Activated naive CD4-positive, alpha-beta T cell treated with anti-CD3 and anti-CD28 coated beads for 36 hours (primary cell): ENCODE results near the gene CEACAM3. TPM values are rescaled to one million over a fixed set of nuclear protein-coding genes. Genes with fewer than 3 reads are reported as not detected.
"Not testable (repeated sequence)": the region's sequence is repeated elsewhere in the genome, so short reads cannot be mapped to it uniquely, and the experiment has no call there.

Experiments used
- CTCF ChIA-PET: fragments of 350-600 bp; sonication (Branson Sonifier 250); formaldehyde crosslinking; loops from one replicate; lab custom pipeline; 2021; ENCODE audit warnings: antibody characterized with exemption; lab: Charles Lee
- DNase-seq: peaks from one replicate; pipeline ENCODE4 v3.0.0-alpha.2; 2020
- H3K27ac Mint-ChIP-seq: one replicate; pipeline ENCODE4 v1.8.0; 2021; ENCODE audit warnings: mild to moderate bottlenecking, mixed read lengths
- H3K27me3 Mint-ChIP-seq: one replicate; pipeline ENCODE4 v1.8.0; 2021; ENCODE audit warnings: low read depth, mixed read lengths
- H3K36me3 Mint-ChIP-seq: one replicate; pipeline ENCODE4 v1.8.0; 2021; ENCODE audit warnings: low read depth, mixed read lengths
- H3K4me1 Mint-ChIP-seq: one replicate; pipeline ENCODE4 v1.8.0; 2021; ENCODE audit warnings: low read depth, mixed read lengths
- H3K4me3 Mint-ChIP-seq: one replicate; pipeline ENCODE4 v1.8.0; 2021; ENCODE audit warnings: mild to moderate bottlenecking, moderate library complexity, mixed read lengths
- H3K9me3 Mint-ChIP-seq: one replicate; pipeline ENCODE4 v1.8.0; 2021; ENCODE audit warnings: mixed read lengths
- intact Hi-C: fragments of 100-400 bp; cut with micrococcal nuclease; formaldehyde crosslinking; loops from one replicate; pipeline ENCODE4 v1.15.1; 2023
- total RNA-seq, 2 experiments: library from RNA; stranded (reverse); gene quantifications; one replicate each; pipeline ENCODE4 v1.2.3, GENCODE V29; 2021

Gene CEACAM3
- total RNA-seq = not detected

DNA sequence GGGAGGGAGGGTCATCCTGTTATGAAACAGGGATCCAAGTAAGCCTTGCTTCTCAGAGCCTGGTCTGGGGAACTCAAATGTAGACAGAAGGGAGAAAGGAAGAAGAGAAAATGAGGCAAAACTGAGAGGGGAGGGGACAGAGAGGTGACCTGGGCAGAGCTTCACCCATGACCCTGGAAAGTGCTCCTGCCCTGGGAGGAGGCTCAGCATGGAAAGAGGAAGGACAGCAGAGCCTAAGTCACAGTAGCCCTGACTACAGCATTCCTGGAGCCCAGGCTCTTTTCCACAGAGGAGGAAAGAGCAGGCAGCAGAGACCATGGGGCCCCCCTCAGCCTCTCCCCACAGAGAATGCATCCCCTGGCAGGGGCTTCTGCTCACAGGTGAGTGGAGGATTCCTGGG lies at the start of gene CEACAM3:
Gene CEACAM3, plus strand, starts transcription at position 226 of the 400 bp plus-strand sequence. Its CDS starts 91 bp downstream, at position 317.
- Mint-ChIP-seq H3K9me3 (no peaks in the 10 kb centered on the region), H3K4me1 (peaks cover 1% of the 10 kb centered on the region), H3K4me3 (no peak within 1 kb of the TSS), H3K27ac (no peak within 1 kb of the TSS), H3K27me3 (peaks cover 16% of the 10 kb centered on the region), H3K36me3 (no peaks in the 10 kb centered on the region)
- DNase-seq = no peak
- intact Hi-C loops = no loop called here
- CTCF ChIA-PET = interaction anchor here (1.4 to 6.1 kb wide), 8 partner anchors 21 to 242 kb away, joined by 3 to 82 read pairs (median 8); no protein-coding TSS in a partner anchor

DNA sequence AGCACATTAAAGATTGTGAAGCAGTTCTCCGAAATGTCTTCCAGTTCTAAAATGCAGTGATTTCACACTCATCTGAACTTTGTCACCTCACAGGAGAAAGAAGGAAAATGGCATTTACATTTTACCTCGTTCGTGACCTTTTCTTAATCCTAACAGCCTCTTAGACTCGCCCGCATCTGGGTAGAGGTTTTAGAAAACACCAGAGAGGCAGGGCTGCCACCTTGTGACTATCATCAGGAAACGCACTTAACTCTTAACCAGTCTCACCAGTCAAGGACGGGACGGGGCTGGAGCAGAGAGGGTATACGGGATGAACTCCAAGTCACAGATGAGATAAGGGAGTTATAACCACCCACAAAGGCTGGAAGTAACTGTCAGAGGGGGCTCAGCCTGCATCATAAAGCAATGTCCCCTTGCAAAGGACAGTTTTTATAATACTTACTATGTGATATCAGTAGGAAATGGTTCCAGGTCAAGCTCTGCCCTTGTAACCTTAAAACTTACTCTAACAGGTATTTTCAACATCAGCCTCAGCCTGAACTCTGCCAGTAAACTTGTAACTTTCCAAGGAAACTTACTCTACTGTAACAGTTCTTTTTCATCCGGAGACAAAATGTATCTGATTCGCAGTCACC lies 49.7 kb upstream of the CEACAM3 start:
- H3K27me3 Mint-ChIP-seq = peaks cover 47% of the 10 kb centered on the region
- peak; percentile 78 for DNase-seq
- no peak overlapping the region for H3K4me3 Mint-ChIP-seq
- CTCF ChIA-PET = interaction anchor here (0.7 to 5.3 kb wide), 9 partner anchors 11 to 105 kb away, joined by 3 to 58 read pairs (median 4); no protein-coding TSS in a partner anchor
- intact Hi-C loops = loop anchor here (1.0 to 5.0 kb wide), 2 partner anchors 40 to 104 kb away; no protein-coding TSS in a partner anchor
- H3K9me3 Mint-ChIP-seq = no peaks in the 10 kb centered on the region
- H3K36me3 Mint-ChIP-seq = no peaks in the 10 kb centered on the region
- H3K4me1 Mint-ChIP-seq = peaks cover under 1% of the 10 kb centered on the region
- H3K27ac Mint-ChIP-seq = no peak overlapping the region

DNA sequence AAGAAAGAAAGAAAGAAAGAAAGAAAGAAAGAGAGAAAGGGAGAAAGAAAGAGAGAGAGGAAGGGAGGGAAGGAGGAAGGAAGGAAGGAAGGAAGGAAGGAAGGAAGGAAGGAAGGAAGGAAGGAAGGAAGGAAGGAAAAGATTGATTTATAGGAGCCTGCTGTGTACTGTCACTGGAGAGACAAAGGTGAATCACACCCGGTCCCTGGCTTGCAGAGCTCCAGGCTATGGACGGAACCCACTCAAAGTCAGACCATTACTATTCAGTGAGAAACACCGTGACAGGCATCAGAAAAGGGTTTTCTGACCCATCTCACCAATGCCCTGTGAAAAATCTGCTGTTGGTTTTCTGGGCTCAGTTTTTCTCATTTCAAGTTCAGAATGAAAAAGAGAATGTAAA lies 48.4 kb upstream of the CEACAM3 start:
- Mint-ChIP-seq H3K36me3 (no peaks in the 10 kb centered on the region), H3K27ac (no peak overlapping the region), H3K27me3 (peaks cover 55% of the 10 kb centered on the region), H3K4me1 (no peaks in the 10 kb centered on the region), H3K9me3 (no peaks in the 10 kb centered on the region), H3K4me3 (no peak overlapping the region)
- intact Hi-C loops = loop anchor here (5.0 kb wide), 1 partner anchor 106 kb away; no protein-coding TSS in a partner anchor
- CTCF ChIA-PET = interaction anchor here (1.6 to 5.3 kb wide), 2 partner anchors 41 to 106 kb away, joined by 7 to 58 read pairs; no protein-coding TSS in a partner anchor
- DNase-seq = no peak

DNA sequence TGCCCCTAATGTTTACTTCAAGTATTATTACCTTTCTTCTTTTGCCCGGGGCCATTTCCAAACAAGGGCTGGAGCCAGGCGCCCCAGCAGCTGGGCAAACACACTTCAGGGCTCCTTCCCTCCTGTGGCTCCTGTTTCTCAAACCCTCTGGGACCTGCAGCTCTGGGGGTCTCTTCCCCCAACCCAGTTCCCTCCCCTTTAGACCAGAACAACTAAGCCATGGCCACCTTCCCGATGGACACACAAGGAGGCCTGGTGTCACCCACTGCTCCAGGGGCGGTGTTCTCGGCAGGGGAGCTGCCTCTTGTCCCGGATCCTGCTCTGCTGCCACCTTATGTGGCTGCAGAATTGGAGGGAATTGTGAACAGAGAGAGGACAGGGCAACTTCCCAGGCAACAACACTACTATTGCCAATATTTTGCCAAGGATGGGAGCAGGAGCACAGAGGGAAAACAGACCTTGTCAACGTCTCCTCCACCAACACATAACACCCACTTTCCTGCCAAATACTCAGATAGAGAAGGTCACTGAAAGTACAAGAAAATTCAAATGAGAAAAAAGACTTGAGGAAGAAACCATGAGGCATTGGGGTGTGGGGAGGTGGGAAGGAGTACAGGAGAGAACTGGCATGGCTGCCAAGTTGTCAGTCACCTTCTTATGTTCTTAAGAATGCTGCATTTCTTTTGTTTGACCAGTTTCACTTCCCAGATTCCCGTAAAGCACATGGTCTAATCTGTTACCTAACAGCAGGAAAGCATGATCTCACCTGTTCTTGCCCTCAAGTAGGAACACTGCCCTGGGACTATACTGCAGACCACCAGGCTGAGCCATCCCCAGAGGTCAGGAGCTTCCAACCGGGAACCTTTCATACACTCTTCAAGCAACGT lies 45.9 kb upstream of the CEACAM3 start:
- DNase-seq, intact Hi-C loops, H3K9me3 Mint-ChIP-seq, H3K27ac Mint-ChIP-seq, H3K36me3 Mint-ChIP-seq, H3K4me3 Mint-ChIP-seq, H3K4me1 Mint-ChIP-seq: not testable (repeated sequence)
- H3K27me3 Mint-ChIP-seq = peaks cover 50% of the 10 kb centered on the region
- CTCF ChIA-PET = interaction anchor here (0.7 to 5.3 kb wide), 6 partner anchors 10 to 156 kb away, joined by 3 to 122 read pairs (median 18); no protein-coding TSS in a partner anchor

DNA sequence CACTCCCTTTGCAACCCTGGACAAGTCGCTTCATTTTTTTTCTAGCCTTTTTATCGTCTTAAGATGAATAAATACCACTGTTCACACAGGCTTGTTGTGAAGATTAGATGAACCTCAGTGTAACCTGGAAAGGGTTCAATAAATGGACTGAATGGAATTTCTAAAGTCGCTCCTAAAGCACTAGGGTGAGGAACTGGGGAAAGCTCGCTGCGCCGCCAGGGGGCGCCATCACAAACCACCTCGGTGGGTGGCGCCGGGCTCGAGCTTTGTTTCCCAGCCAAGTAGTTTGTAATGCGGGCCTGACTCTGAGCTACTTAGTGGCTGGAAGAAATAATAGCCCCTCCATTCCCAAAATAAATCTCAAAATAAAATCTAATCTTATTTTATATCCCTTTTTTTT lies 43.2 kb upstream of the CEACAM3 start:
- intact Hi-C loops = loop anchor here (1.0 to 2.0 kb wide), 2 partner anchors 32 to 68 kb away; no protein-coding TSS in a partner anchor
- peaks cover 28% of the 10 kb centered on the region for H3K27me3 Mint-ChIP-seq
- CTCF ChIA-PET = interaction anchor here (0.6 to 5.3 kb wide), 51 partner anchors 10 to 1612 kb away, joined by 3 to 122 read pairs (median 4); no protein-coding TSS in a partner anchor
- H3K9me3 Mint-ChIP-seq = no peaks in the 10 kb centered on the region
- peaks cover 6% of the 10 kb centered on the region for H3K4me1 Mint-ChIP-seq
- H3K36me3 Mint-ChIP-seq = no peaks in the 10 kb centered on the region
- H3K4me3 Mint-ChIP-seq = no peak overlapping the region
- no peak overlapping the region for H3K27ac Mint-ChIP-seq
- peak; percentile 79 for DNase-seq

DNA sequence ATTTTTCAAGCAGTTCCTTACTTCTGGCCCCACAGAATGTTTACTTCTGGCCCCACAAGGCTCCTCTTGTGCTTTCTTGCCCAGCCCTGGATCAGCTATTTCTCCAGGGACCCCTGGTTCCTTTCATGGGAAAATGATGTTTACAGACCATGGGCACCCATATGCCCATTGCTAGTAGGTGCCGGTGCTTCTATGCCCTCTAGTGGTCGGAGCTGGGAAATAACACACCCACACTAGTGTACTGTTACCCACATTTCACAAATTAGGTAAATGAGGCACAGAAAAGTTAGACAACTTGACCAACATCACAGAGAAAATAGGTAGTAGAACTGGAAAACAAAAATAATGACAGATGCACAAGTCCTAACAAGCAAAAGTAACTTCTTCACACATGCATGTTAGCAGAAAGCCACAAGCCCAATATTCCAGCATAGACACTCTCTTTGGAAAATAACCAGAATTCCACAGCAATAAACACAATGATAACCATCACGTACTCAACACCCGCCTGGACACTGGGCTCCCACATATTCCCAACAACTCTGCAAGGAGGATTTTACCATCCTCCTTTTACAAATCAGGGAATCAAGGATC lies 42.4 kb upstream of the CEACAM3 start:
- DNase-seq = peak; percentile 85
- Mint-ChIP-seq H3K4me1 (peaks cover 6% of the 10 kb centered on the region), H3K4me3 (no peak overlapping the region), H3K27me3 (peaks cover 22% of the 10 kb centered on the region), H3K9me3 (no peaks in the 10 kb centered on the region), H3K36me3 (no peaks in the 10 kb centered on the region), H3K27ac (no peak overlapping the region)
- intact Hi-C loops = loop anchor here (1.0 to 2.0 kb wide), 2 partner anchors 31 to 67 kb away; no protein-coding TSS in a partner anchor
- CTCF ChIA-PET = interaction anchor here (0.7 to 5.3 kb wide), 35 partner anchors 10 to 241 kb away, joined by 3 to 122 read pairs (median 5); no protein-coding TSS in a partner anchor

DNA sequence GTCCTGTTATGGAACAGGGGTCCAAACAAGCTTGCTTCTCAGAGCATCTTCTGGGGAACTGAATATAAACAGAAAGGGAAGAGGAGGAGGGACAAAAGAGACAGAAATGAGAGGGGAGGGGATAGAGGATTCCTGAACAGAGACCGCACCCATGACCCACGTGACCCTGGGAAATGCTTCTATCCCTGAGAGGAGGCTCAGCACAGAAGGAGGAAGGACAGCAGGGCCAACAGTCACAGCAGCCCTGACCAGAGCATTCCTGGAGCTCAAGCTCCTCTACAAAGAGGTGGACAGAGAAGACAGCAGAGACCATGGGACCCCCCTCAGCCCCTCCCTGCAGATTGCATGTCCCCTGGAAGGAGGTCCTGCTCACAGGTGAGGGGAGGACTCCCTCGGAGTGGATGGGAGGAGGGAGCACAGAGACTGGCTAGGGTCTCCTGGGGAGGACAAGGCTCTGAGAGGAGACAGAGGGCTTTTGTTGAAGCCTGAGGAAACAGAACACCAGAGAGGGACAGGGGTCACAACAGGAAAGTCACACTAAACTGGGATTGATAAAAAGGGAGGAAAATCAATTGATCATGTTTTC lies 41.0 kb upstream of the CEACAM3 start, which contains the start of gene CEACAM6:
Gene CEACAM6, plus strand, starts transcription at position 203 of the 586 bp plus-strand sequence. Its CDS starts 109 bp downstream, at position 312.
- Mint-ChIP-seq H3K27me3 (peaks cover 30% of the 10 kb centered on the region), H3K36me3 (no peaks in the 10 kb centered on the region), H3K4me1 (peaks cover 6% of the 10 kb centered on the region), H3K4me3 (no peak within 1 kb of the TSS), H3K9me3 (no peaks in the 10 kb centered on the region), H3K27ac (no peak within 1 kb of the TSS)
- DNase-seq = no peak
- CTCF ChIA-PET = interaction anchor here (0.8 to 5.3 kb wide), 10 partner anchors 9 to 66 kb away, joined by 3 to 122 read pairs (median 18); no protein-coding TSS in a partner anchor
- intact Hi-C loops = no loop called here

DNA sequence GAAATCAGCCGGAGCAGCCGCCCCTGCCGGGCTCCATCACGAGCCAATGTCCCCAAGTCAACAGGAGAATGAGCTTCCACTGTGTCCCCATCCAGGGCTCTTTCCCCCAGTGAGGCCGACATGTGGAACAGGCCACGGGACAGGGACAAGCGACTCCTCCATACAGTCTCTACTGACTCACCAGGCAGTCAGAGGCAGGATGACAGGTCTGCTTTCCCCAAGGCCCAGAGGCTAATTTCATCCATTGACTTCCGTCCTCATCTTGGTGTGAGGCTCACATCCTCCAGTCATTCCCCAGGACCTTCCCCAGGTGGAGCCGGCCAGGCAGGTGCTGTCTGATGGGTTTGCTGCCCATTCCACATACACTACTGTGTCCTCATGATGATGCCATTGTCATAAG lies 37.5 kb upstream of the CEACAM3 start:
- intact Hi-C loops = no loop called here
- CTCF ChIA-PET = no interaction called here
- Mint-ChIP-seq H3K4me3 (no peak overlapping the region), H3K27me3 (peaks cover 35% of the 10 kb centered on the region), H3K9me3 (no peaks in the 10 kb centered on the region), H3K27ac (no peak overlapping the region), H3K4me1 (peaks cover 2% of the 10 kb centered on the region), H3K36me3 (no peaks in the 10 kb centered on the region)
- DNase-seq = no peak

DNA sequence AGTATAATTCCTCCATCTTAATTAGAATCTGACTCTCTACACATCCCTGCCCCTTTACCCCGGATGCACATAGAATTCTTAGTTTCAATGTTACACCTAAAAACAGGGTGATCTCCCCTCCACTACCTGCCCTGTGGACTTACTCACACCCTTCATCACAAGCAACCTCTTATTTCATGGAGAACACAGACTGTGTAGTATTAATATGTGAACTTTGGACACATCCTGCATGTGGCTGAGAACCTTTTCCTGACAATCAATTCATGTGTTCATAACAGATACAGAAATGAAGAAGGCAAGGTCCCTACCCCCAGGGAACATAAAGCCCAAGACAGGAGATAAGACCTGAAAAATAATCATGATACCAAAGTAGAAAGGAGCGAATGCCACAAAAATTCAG lies 29.3 kb upstream of the CEACAM3 start:
- Mint-ChIP-seq H3K9me3 (no peaks in the 10 kb centered on the region), H3K4me3 (no peak overlapping the region), H3K27ac (no peak overlapping the region), H3K27me3 (peaks cover 23% of the 10 kb centered on the region), H3K4me1 (peaks cover under 1% of the 10 kb centered on the region), H3K36me3 (no peaks in the 10 kb centered on the region)
- CTCF ChIA-PET = interaction anchor here (0.8 kb wide), 1 partner anchor 14 kb away, joined by 4 read pairs; no protein-coding TSS in a partner anchor
- no peak for DNase-seq
- intact Hi-C loops = no loop called here

DNA sequence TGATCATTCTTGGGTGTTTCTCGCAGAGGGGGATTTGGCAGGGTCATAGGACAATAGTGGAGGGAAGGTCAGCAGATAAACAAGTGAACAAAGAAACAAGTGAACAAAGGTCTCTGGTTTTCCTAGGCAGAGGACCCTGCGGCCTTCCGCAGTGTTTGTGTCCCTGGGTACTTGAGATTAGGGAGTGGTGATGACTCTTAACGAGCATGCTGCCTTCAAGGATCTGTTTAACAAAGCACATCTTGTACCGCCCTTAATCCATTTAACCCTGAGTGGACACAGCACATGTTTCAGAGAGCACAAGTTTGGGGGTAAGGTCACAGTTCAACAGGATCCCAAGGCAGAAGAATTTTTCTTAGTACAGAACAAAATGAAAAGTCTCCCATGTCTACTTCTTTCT lies 28.3 kb upstream of the CEACAM3 start:
- H3K27me3 Mint-ChIP-seq = peaks cover 28% of the 10 kb centered on the region
- H3K9me3 Mint-ChIP-seq, H3K4me1 Mint-ChIP-seq, H3K27ac Mint-ChIP-seq, intact Hi-C loops, H3K4me3 Mint-ChIP-seq, DNase-seq, H3K36me3 Mint-ChIP-seq: not testable (repeated sequence)
- CTCF ChIA-PET = interaction anchor here (0.8 kb wide), 1 partner anchor 15 kb away, joined by 4 read pairs; no protein-coding TSS in a partner anchor

DNA sequence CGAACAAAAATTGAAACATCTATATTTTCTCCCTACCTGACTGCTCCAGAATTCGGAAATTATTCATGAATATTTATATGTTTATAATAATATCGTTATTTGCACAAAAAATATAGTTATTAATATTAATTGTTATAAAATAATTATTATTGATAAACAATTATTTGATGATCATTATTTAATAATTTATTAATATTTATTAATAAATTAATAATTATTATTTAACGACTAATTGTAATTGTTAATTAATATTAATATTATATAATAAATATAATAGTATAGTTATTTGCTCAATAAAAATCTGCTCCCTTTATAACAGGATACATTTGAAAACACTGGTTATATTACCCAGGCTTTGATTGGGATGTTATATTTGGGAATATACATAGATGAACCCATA lies 26.8 kb upstream of the CEACAM3 start:
- Mint-ChIP-seq H3K27me3 (peaks cover 41% of the 10 kb centered on the region), H3K36me3 (no peaks in the 10 kb centered on the region), H3K4me1 (peaks cover 24% of the 10 kb centered on the region), H3K27ac (no peak overlapping the region), H3K4me3 (no peak overlapping the region), H3K9me3 (no peaks in the 10 kb centered on the region)
- intact Hi-C loops = no loop called here
- CTCF ChIA-PET = interaction anchor here (0.6 to 4.6 kb wide), 3 partner anchors 15 to 147 kb away, joined by 3 to 20 read pairs (median 13); no protein-coding TSS in a partner anchor
- DNase-seq = no peak
